Endothelial cell of hepatic sinusoid (primary cell): ENCODE results near the gene CCT7.
"Not testable (repeated sequence)": the region's sequence is repeated elsewhere in the genome, so short reads cannot be mapped to it uniquely, and the experiment has no call there.

Experiments used
- in situ Hi-C: cut with HindIII; loops from 2 replicates; pipeline ENCODE4 v1.10.0; 2017; ENCODE audit warnings: low sequenced_read_pairs

The CCT7 gene

GRCh38 chr2:73233932-73234832 is at the start of gene CCT7:
TSS of gene CCT7 (plus strand) at chr2:73234308. CDS start at chr2:73234379, 71 bp downstream.
- in situ Hi-C loops, result loop anchor here (10.0 kb wide), 1 partner anchor 229 kb away; no protein-coding TSS in a partner anchor

- in situ Hi-C loops, result loop anchor here (5.0 to 25.0 kb wide), 2 partner anchors 99 to 299 kb away; partner anchors contain the start of gene SPR
Measured at GRCh38 chr2:73185965-73186364, 48.1 kb upstream of the CCT7 start.

- in situ Hi-C loops, result loop anchor here (5.0 to 25.0 kb wide), 2 partner anchors 100 to 300 kb away; partner anchors contain the start of gene SPR
Measured at GRCh38 chr2:73187549-73187948, 46.6 kb upstream of the CCT7 start.

GRCh38 chr2:73197579-73197978 is 36.5 kb upstream of the CCT7 start:
- in situ Hi-C loops, result loop anchor here (25.0 kb wide), 1 partner anchor 310 kb away; the partner anchor contains the start of gene SPR

GRCh38 chr2:73200281-73200680 is 33.8 kb upstream of the CCT7 start:
- in situ Hi-C loops, result not testable (repeated sequence)

DNA sequence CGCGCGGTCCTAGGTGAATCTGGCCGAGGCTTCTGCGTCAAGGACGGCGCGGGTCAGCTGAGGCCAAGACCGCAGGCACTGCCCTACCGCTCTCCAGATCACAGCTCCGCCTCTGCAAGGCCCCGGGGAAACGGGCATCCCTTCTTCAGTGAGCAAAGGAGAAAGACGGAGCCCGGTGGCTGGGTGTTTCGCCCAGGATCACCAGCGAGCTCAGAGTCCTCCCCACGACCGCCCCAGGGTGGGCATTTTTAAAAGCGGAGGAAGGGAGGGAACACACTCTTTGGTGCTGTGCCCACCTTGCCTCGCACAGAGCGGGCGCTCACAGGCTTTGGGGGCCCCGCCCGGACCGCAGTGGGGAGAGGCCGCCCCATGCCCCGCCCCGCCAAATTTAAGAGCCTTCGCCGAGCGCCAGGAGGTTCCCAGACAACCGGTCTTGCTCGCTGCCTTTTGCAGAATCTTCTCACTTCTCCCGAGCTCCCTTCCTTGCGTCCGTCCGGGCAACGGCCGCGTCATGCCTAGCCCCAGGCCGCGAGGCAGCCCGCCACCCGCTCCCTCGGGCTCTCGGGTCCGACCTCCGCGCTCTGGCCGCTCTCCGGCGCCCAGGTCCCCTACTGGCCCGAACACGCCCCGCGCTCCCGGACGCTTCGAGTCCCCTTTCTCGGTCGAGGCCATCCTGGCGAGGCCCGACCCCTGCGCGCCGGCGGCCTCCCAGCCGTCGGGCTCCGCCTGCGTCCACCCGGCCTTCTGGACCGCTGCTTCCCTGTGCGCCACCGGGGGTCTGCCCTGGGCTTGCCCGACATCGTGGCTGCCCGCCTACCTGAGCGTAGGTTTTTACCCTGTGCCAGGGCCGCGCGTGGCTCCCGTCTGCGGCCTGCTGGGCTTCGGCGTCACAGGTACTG is 31.7 kb upstream of the CCT7 start, which contains the start of gene NOTO:
NOTO (plus strand) TSS at position 419 of the 899 bp plus-strand sequence; CDS start at position 512, 93 bp downstream.
- in situ Hi-C loops, result no loop called here

DNA sequence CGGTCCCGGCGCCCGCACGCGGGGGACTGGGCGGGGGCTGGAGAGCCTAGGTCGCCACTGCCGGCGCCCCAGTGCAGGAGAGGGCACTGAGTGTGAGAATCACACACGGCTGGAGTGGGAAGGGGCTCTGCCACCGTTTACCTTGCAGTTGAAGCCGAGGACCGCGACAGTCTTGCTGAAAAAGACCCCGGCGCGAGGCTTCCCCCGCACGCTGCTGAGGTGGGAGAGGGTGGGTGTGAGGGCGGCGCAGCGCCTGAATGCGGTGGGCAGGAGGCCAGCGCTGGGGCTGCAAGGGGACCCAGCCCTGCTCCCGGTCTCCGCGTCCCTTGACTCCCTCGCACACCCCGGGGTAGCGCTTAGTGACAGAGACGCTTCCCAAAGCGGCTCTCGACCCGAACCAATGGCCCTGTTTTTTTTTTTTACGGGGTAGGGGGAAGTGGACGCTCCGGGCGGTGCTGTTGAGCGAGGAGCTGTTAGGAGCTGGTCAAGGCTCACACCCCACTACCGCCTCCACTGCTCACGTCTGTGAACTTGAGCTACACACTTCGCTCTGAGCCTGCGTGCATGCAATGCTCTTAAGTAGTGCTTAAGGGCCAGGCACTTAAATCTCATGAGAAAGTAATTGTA is 30.9 kb upstream of the CCT7 start:
- in situ Hi-C loops, result no loop called here

DNA sequence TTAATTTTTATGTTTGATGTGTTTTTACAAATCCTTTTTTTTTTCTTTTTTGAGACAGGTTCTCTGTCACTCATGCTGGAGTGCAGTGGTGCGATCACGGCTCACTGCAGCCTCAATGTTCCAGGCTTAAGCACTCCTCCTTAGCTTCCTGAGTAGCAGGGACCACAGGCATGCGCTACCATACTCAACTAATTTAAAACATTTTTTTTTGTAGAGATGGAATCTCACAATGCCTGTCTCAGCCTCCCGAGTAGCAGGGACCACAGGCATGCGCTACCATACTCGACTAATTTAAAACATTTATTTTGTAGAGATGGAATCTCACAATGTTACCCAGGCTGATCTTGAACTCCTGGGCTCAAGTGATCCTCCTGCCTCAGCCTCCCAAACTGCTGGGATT is 28.5 kb upstream of the CCT7 start:
- in situ Hi-C loops, result no loop called here

DNA sequence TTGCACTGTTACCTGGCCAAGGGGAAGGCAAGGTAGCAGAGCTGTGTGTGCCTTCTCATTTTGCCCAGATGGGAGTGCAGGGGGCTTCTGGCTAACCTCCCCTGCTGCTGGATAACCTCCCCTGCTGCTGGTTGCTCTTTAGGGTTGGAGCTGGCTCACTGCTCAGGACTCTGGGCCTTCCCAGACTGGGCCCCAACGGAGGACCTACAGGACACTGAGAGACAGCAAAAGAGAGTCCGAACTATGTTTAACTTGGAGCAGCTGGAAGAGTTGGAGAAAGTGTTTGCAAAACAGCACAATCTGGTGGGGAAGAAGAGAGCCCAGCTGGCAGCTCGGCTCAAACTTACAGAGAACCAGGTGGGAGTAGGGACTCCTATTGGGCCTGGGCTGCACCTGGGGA is 25.9 kb upstream of the CCT7 start:
- in situ Hi-C loops, result no loop called here

DNA sequence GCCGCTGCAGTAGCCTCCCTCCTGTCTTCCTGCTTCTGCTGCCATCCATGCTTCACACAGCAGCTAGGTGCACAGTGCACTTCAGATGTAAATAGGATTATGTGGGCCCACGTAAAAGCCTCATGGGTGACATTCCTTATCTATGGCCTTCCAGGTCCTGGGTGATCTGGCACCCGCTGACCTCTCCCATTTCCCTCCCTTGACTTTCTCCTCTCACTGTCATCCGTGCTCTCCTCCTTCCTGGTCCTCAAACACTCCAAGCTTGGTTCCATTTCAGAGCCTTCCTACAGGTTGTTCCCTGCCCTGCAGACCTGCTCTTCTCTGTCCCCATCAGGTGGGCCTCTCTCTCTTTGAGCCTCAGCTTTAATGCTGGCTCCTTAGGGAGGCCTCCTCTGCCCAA is 24.1 kb upstream of the CCT7 start:
- in situ Hi-C loops, result no loop called here

GRCh38 chr2:73210696-73211095 is 23.4 kb upstream of the CCT7 start:
- in situ Hi-C loops, result no loop called here

DNA sequence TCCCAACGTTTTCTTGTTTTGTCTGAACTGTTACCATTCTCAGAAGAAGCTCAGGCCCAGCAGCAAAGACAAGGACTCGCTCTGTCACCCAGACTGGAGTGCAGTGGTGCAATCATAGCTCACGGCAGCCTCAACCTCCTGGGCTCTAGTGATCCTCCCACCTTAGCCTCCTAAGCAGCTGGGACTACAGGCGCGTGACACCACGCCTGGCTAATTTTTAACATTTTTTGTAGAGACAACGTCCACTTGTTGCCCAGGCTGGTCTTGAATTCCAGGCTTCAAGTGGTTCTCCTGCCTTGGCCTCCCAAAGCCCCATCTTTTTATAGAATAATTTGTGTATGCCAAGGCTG is 22.0 kb upstream of the CCT7 start:
- in situ Hi-C loops, result no loop called here

DNA sequence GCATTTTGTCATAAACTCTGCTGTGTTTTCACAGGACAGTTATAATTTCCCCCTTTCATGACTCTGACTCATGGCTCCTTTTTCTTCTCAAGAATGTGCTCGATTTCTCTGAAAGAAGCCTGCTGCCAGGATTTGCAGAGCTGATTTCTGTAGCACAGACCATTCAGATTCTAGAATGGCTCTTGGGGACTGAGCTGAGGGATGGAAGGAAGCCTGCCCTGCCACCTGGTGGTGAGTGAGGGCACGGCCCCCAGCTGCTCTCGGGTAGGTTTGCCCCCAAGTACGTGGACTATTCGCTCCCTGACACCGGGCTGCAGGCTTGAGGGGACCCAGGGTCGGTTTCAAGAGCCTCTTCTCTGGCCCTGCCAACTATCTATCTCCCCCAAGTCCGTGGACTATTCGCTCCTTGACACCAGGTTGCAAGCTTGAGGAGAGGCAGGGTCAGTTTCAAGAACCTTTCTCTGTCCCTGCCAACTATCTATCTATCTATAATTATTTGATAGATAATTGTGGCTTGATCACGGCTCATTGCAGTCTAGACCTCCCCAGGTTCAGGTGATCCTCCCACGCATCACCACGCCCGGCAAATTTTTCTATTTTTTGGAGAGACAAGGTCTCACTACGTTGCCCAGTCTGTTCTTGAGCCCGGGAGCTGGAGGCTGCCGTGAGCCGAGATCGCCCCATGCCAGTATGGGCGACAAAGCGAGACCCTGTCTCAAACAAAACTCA is 21.5 kb upstream of the CCT7 start:
- in situ Hi-C loops, result no loop called here

- in situ Hi-C loops, result no loop called here
Measured at GRCh38 chr2:73214120-73215035, 19.7 kb upstream of the CCT7 start, which contains the start of gene SMYD5. TSS of gene SMYD5 (plus strand) at chr2:73214245. CDS start at chr2:73214267, 22 bp downstream.

DNA sequence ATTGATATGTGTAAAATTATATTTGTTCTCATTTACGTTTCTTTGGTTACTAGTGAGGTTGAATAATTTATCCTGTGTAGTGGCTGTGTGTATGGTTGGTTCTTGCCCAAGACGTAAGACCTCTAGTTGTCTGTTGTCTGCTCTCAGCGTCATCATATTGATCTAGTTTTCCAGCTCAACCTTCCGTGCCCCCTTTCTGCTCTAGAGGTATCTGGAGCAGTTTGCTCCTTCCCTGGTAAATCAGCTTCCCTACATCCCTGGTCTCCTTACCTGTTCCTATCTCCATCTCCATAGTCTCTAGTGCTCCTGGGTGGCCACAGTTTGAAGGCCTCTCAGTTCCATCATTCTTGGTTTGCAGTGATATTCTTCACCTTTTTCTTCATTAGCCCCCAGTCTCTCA is 18.9 kb upstream of the CCT7 start:
- in situ Hi-C loops, result no loop called here

- in situ Hi-C loops, result no loop called here
Measured at GRCh38 chr2:73217160-73217559, 16.9 kb upstream of the CCT7 start.

DNA sequence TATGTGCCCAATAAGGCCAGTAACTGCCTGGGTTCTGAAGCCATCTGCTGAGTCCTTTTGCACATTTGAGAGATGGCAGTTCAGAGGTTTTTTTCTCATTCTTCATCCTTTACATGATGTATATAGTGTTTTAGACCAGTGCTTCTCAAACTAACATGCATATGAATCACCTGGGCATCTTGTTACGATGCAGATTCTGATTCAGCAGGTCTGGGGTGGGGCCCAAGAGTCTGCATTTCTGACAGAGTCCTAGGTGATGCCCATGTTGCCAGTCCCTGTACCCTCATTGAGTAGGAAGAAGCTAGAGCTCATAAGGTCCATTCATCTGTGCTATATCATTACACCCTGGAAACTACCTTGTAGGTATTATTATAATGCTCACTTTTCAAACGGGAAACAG is 16.3 kb upstream of the CCT7 start:
- in situ Hi-C loops, result no loop called here

DNA sequence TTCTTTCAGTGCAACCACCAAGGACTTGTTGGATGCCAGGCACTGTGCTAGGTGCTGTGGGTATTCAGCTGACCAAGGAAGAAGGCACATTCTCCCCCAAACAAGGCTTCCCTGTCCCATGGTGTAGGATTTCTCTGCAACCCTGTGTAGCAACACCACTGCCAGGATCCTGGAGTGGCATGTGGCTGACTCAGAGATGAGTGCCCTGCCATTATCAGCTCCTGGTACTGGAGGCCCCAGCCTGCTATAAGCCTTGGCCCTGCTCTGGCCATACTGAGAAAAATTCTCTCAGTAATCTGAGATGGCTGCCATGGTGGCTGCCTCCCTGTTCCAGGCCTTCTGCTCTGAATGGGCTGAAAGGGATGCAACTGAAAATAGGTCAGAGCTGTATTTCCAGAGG is 15.8 kb upstream of the CCT7 start:
- in situ Hi-C loops, result no loop called here

GRCh38 chr2:73223821-73224220 is 10.3 kb upstream of the CCT7 start:
- in situ Hi-C loops, result no loop called here
